ENCODE results near the gene FUS. TPM values are rescaled to one million over a fixed set of nuclear protein-coding genes. Genes with fewer than 3 reads are reported as not detected.

Gene FUS
- total and polyA plus RNA-seq, 2 experiments from 2014 or later = 247 to 528 TPM

DNA sequence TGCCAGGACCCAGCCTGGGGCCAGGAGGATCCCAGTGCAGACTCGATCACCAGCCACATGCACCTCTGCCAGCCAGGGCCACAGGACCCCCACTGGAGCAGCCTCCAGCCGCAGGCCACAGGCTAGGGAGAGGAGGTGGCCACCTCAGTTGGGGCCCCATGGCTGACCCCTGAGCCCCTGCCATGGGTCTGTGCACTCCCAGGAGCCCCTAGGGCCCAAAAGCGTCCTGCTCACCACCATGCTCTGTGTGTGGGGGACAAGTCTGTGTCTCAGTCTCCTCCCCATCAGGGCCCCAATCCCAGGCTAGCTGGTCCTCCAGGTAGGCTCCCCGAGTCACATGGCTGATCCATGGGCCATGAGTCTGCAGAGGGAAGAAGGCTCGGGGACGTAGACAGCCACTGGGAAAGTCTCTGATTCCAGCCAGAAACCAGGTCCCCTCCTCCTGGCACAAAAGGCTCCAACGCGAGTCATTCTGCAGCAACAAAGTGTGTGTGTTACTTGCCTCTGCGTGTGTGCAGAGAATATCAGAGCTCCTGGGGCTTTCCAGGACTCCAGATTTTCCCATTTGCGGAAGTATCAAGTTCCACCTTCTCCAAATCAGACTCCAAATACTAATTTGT lies 38.3 kb upstream of the FUS start:
- peak overlapping the region; percentile 80 for H3K27ac ChIP-seq (ENCODE audit: low read depth)
- H2AFZ ChIP-seq = no peak overlapping the region
- TF ChIP-seq, protein P1, sequence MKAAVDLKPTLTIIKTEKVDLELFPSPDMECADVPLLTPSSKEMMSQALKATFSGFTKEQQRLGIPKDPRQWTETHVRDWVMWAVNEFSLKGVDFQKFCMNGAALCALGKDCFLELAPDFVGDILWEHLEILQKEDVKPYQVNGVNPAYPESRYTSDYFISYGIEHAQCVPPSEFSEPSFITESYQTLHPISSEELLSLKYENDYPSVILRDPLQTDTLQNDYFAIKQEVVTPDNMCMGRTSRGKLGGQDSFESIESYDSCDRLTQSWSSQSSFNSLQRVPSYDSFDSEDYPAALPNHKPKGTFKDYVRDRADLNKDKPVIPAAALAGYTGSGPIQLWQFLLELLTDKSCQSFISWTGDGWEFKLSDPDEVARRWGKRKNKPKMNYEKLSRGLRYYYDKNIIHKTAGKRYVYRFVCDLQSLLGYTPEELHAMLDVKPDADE (IDR thresholded peaks at IDR 0.05) = no peak
- TF ChIP-seq JUNB (IDR thresholded peaks at IDR 0.05; ENCODE audit: unreplicated experiment) = no peak
- TF ChIP-seq CREB1 (CRISPR knock-in tag; IDR thresholded peaks at IDR 0.05; ENCODE audit: low read depth) = no peak
- no peak for TF ChIP-seq EZH2phosphoT487 (IDR thresholded peaks at IDR 0.05; ENCODE audit: unreplicated experiment)
- TF ChIP-seq STAT1 (IDR thresholded peaks at IDR 0.05; ENCODE audit: unreplicated experiment) = no peak
- TF ChIP-seq ZNF114 (CRISPR knock-in tag; IDR thresholded peaks at IDR 0.05) = no peak
- no peak for TF ChIP-seq POLR2AphosphoS5 (IDR thresholded peaks at IDR 0.05; ENCODE audit: low read depth)
- TF ChIP-seq ZNF331 (CRISPR knock-in tag; IDR thresholded peaks at IDR 0.05; ENCODE audit: low read depth) = no peak
- ATAC-seq (no peak), DNase-seq (ENCODE audit: low spot score) (no peak)
- no peaks in the 10 kb centered on the region for H4K20me1 ChIP-seq (replicated peaks; ENCODE audit: insufficient read depth)
- Mint-ChIP-seq H3K27me3 (ENCODE audit: insufficient read depth, low read depth, poor library complexity) (peaks cover 38% of the 10 kb centered on the region), H3K9me3 (no peaks in the 10 kb centered on the region; the same call in 2 of the 3 replicates), H3K4me1 (peaks cover 34% of the 10 kb centered on the region), H3K27ac (peak overlapping the region; percentile 95), H3K36me3 (ENCODE audit: low read depth) (no peaks in the 10 kb centered on the region; the same call in 2 of the 3 replicates), H3K4me3 (peak overlapping the region; percentile 70)
- peaks cover 20% of the 10 kb centered on the region for H3K4me1 ChIP-seq (ENCODE audit: insufficient read depth)
- 0 out of 2 replicates have a peak, but pooled peaks cover 13% of the 10 kb centered on the region for H3F3A ChIP-seq (replicated peaks; ENCODE audit: low read depth)
- H3K9me2 ChIP-seq (ENCODE audit: insufficient read depth) = no peaks in the 10 kb centered on the region
- H3K4me3 ChIP-seq = peak overlapping the region; percentile 42
- H3K36me3 ChIP-seq (ENCODE audit: insufficient read depth) = no peaks in the 10 kb centered on the region
- no peaks in the 10 kb centered on the region for H3K79me2 ChIP-seq (replicated peaks; ENCODE audit: insufficient read depth)
- peak overlapping the region; percentile 74 for H3K4me2 ChIP-seq
- H3K27me3 ChIP-seq (ENCODE audit: insufficient read depth) = peaks cover 26% of the 10 kb centered on the region

DNA sequence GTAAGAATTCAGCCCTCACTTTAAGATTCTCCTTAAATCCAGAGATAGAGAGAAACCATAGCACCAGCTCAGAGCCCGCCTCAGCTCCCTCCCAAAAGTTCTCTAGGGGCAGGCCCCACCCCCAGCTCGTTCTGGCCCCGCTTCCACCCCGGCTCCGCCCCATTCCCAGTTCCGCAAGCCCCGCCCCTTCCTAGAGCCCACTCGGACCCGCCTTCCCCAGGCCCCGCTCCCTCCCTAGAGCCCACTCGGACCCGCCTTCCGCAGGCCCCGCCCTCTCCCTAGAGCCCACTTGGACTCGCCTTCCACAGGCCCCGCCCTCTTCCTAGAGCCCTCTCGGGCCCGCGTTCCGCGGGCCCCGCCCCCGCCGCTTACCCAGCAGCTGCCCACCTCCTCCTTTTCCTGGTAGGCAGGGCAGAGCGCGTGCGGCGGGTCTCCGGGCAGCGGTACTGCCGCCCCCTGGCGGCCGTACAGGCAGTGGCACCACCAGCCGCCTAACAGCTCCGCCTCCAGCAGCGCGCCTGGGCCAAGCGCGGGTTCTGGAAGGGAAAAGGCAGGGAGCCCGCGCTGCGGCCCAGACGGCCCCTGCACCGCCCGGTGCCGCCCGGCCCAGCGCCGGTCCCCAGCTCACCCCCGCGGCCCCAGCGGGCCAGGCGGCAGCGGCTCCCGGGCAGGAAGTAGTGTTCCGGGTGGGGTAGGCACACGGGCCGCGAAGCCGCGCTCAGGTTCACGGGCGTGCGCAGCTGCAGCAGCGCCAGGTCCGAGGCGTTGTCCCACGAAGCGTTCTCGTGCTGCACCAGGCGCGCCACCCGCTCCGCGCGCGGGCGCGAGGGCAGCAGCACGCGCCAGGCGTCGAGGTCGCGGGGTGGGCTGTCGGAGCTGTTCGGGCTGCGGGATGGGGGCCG lies 37.6 kb upstream of the FUS start:
- 0 out of 2 replicates have a peak, but pooled peaks cover 11% of the 10 kb centered on the region for H3F3A ChIP-seq (replicated peaks; ENCODE audit: low read depth)
- Mint-ChIP-seq H3K4me1 (peaks cover 31% of the 10 kb centered on the region), H3K27ac (peak overlapping the region; percentile 95), H3K27me3 (ENCODE audit: insufficient read depth, low read depth, poor library complexity) (peaks cover 42% of the 10 kb centered on the region), H3K9me3 (no peaks in the 10 kb centered on the region; the same call in 2 of the 3 replicates), H3K4me3 (peak overlapping the region; percentile 70), H3K36me3 (ENCODE audit: low read depth) (no peaks in the 10 kb centered on the region; the same call in 2 of the 3 replicates)
- H3K27me3 ChIP-seq (ENCODE audit: insufficient read depth) = peaks cover 34% of the 10 kb centered on the region
- H3K4me2 ChIP-seq = peak overlapping the region; percentile 84
- peak; percentile 45 for TF ChIP-seq CREB1 (CRISPR knock-in tag; IDR thresholded peaks at IDR 0.05; ENCODE audit: low read depth)
- no peak for TF ChIP-seq ZNF331 (CRISPR knock-in tag; IDR thresholded peaks at IDR 0.05; ENCODE audit: low read depth)
- TF ChIP-seq, protein P2, sequence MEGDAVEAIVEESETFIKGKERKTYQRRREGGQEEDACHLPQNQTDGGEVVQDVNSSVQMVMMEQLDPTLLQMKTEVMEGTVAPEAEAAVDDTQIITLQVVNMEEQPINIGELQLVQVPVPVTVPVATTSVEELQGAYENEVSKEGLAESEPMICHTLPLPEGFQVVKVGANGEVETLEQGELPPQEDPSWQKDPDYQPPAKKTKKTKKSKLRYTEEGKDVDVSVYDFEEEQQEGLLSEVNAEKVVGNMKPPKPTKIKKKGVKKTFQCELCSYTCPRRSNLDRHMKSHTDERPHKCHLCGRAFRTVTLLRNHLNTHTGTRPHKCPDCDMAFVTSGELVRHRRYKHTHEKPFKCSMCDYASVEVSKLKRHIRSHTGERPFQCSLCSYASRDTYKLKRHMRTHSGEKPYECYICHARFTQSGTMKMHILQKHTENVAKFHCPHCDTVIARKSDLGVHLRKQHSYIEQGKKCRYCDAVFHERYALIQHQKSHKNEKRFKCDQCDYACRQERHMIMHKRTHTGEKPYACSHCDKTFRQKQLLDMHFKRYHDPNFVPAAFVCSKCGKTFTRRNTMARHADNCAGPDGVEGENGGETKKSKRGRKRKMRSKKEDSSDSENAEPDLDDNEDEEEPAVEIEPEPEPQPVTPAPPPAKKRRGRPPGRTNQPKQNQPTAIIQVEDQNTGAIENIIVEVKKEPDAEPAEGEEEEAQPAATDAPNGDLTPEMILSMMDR (conservative IDR thresholded peaks at IDR 0.05; ENCODE audit: low read depth in 2 of 2) = peak; percentile 77 to 88
- H4K20me1 ChIP-seq (replicated peaks; ENCODE audit: insufficient read depth) = no peaks in the 10 kb centered on the region
- peak overlapping the region; percentile 61 for H3K4me3 ChIP-seq
- H3K36me3 ChIP-seq (ENCODE audit: insufficient read depth) = no peaks in the 10 kb centered on the region
- DNase-seq (ENCODE audit: low spot score) (peak; percentile 100), ATAC-seq (peak; percentile 79)
- H3K79me2 ChIP-seq (replicated peaks; ENCODE audit: insufficient read depth) = no peaks in the 10 kb centered on the region
- H3K9me2 ChIP-seq (ENCODE audit: insufficient read depth) = no peaks in the 10 kb centered on the region
- H3K4me1 ChIP-seq (ENCODE audit: insufficient read depth) = peaks cover 22% of the 10 kb centered on the region
- peak overlapping the region; percentile 80 for H3K27ac ChIP-seq (ENCODE audit: low read depth)
- H2AFZ ChIP-seq = peak overlapping the region; percentile 87
